K562 (cell line): ENCODE measurements around the gene SEC61A2. TPM values are rescaled to one million over a fixed set of nuclear protein-coding genes. Genes with fewer than 3 reads are reported as not detected.

Source experiments
- ATAC-seq: fragments of 200-7000 bp; cut with Tn5 transposase; 3 replicates; pipeline ENCODE4 v1.9.1; 2020; ENCODE audit warnings: moderate library complexity
- BruUV-seq: library from RNA; stranded (reverse); fragments of 400-500 nt; replicated peaks from 2 replicates; lab custom pipeline; 2021; lab: Mats Ljungman, UMichigan
- CTCF ChIA-PET: fragments of 300-600 bp; formaldehyde crosslinking; extraction: SDS; loops from one replicate; lab custom pipeline; 2021; ENCODE audit warnings: low intra/inter-chr PET ratio; lab: Yijun Ruan, JAX
- POLR2A ChIA-PET: fragments of 300-600, 350-650 bp; sonication (Branson Sonifier 250); formaldehyde crosslinking; extraction: SDS; loops from one replicate; lab custom pipeline; 2021; ENCODE audit warnings: antibody characterized with exemption, inconsistent platforms; lab: Yijun Ruan, JAX
- DNase-seq, 4 experiments: peaks; one replicate each; pipeline versions ENCODE4 v3.0.0 to v3.0.0-alpha.2; 2011 to 2018; ENCODE audit warnings: low spot score in 3 of 4, mixed read lengths in 3 of 4; ENCODE audit errors: extremely low read depth in 1 of 4
- FAIRE-seq: peaks from 2 replicates; lab custom pipeline; 2011; peaks lifted over from hg19 to GRCh38; lab: Jason Lieb, UNC
- H2AFZ ChIP-seq: 2 replicates; pipeline ENCODE4 v1.6.0; 2011; ENCODE audit warnings: low read depth, low read length, control low read depth, inconsistent platforms
- H3K27ac ChIP-seq: fragments of 200-600 bp; 3 replicates; pipeline ENCODE4 v1.8.0; 2011; ENCODE audit warnings: low read depth, mild to moderate bottlenecking, control low read depth, inconsistent platforms, low read length, moderate library complexity, mixed read lengths; ENCODE audit errors: extremely low read depth
- H3K27me3 ChIP-seq, 2 experiments: fragments of 300-600 bp in 1 of 2; 2 replicates in 1 of 2; 3 replicates in 1 of 2; pipeline versions ENCODE4 v1.6.0 to v1.8.0; 2011; ENCODE audit warnings: inconsistent platforms in 2 of 2, low read length in 2 of 2, mild to moderate bottlenecking in 1 of 2, mixed read lengths in 1 of 2, moderate library complexity in 1 of 2; ENCODE audit not compliant: control insufficient read depth in 2 of 2, insufficient read depth in 2 of 2
- H3K36me3 ChIP-seq: fragments of 300-600 bp; 3 replicates; pipeline ENCODE4 v1.8.0; 2011; ENCODE audit warnings: mild to moderate bottlenecking, low read length, inconsistent platforms; ENCODE audit not compliant: control insufficient read depth, insufficient read depth
- H3K4me1 ChIP-seq, 2 experiments: fragments of 200-600 bp in 1 of 2; replicated peaks in 1 of 2; 2 replicates in 1 of 2; 3 replicates in 1 of 2; pipeline versions ENCODE4 v1.5.1 to v1.8.0; 2011; ENCODE audit warnings: inconsistent platforms in 2 of 2, low read length in 2 of 2, mild to moderate bottlenecking in 1 of 2, mixed read lengths in 1 of 2, moderate library complexity in 1 of 2; ENCODE audit not compliant: control insufficient read depth in 2 of 2, insufficient read depth in 2 of 2
- H3K4me2 ChIP-seq: 2 replicates; pipeline ENCODE4 v1.6.1; 2011; ENCODE audit warnings: low read length, control low read depth, inconsistent platforms, mixed read lengths; ENCODE audit not compliant: insufficient read depth
- H3K4me3 ChIP-seq: fragments of 200-600 bp; sonication (generic), shearing (Covaris generic); 2 replicates; pipeline ENCODE4 v1.5.1; 2016; ENCODE audit warnings: control low read depth, inconsistent platforms
- H3K79me2 ChIP-seq: fragments of 200-600 bp; 3 replicates; pipeline ENCODE4 v1.8.0; 2011; ENCODE audit warnings: low read length, inconsistent platforms; ENCODE audit not compliant: control insufficient read depth, insufficient read depth
- H3K9ac ChIP-seq, 2 experiments: 2 replicates each; pipeline versions ENCODE4 v1.6.0 to v1.6.1; 2011; ENCODE audit warnings: low read depth in 2 of 2, low read length in 2 of 2, control low read depth in 1 of 2, inconsistent platforms in 1 of 2, mild to moderate bottlenecking in 1 of 2, mixed read lengths in 1 of 2; ENCODE audit not compliant: insufficient read depth in 1 of 2
- H3K9me1 ChIP-seq: one replicate; pipeline ENCODE4 v1.6.0; 2011; ENCODE audit warnings: inconsistent platforms, mild to moderate bottlenecking, low read length, moderate library complexity; ENCODE audit not compliant: control insufficient read depth, insufficient read depth
- H3K9me3 ChIP-seq: replicated peaks from 2 replicates; pipeline ENCODE4 v1.5.1; 2011; ENCODE audit warnings: low read depth, low read length, inconsistent platforms; ENCODE audit not compliant: control insufficient read depth, insufficient read depth
- H4K20me1 ChIP-seq: replicated peaks from 2 replicates; pipeline ENCODE4 v1.6.1; 2011; ENCODE audit warnings: low read length, inconsistent platforms, mixed read lengths; ENCODE audit not compliant: control insufficient read depth, insufficient read depth
- FOXK1 ChIP-seq: sonication (generic); formaldehyde crosslinking; IDR thresholded peaks from 2 replicates; pipeline ENCODE4 v1.8.0; 2022; ENCODE audit warnings: missing genetic modification reagents, mild to moderate bottlenecking, borderline replicate concordance
- HMBOX1 ChIP-seq: sonication (generic); IDR thresholded peaks from 2 replicates; pipeline ENCODE4 v1.6.1; 2016
- NCOR1 ChIP-seq: fragments of 450-650 bp; IDR thresholded peaks from 2 replicates; pipeline ENCODE4 v1.6.1; 2016; ENCODE audit warnings: mild to moderate bottlenecking, moderate library complexity
- PTBP1 ChIP-seq: fragments of 200-400 bp; formaldehyde crosslinking; IDR thresholded peaks from 2 replicates; pipeline ENCODE4 v1.6.1; 2017; ENCODE audit warnings: low read depth, low read length
- SMARCE1 ChIP-seq: fragments of 450-650 bp; IDR thresholded peaks from 2 replicates; pipeline ENCODE4 v1.7.1; 2016; ENCODE audit warnings: mild to moderate bottlenecking
- ZFX ChIP-seq: sonication (generic); formaldehyde crosslinking; IDR thresholded peaks from 2 replicates; pipeline ENCODE4 v1.8.0; 2022; ENCODE audit warnings: mild to moderate bottlenecking, missing genetic modification reagents, moderate library complexity
- WGBS: fragments of 100-300 bp; shearing (Covaris generic); methylation state at CpG from one replicate; pipeline ENCODE4 v1.1.6; 2016; ENCODE audit warnings: low coverage, mixed read lengths; ENCODE audit not compliant: insufficient coverage; ENCODE audit errors: missing lambda C conversion rate; 5-methylcytosine and 5-hydroxymethylcytosine counted together
- in situ Hi-C: fragments of 300-500 bp; cut with MboI; formaldehyde crosslinking; loops from 4 replicates; pipeline ENCODE4 v1.15.0; 2018; ENCODE audit warnings: inconsistent platforms, mixed read lengths
- intact Hi-C: fragments of 100-400 bp; cut with micrococcal nuclease; formaldehyde crosslinking; loops from 2 replicates; pipeline ENCODE4 v1.14.2; 2022
- polyA plus RNA-seq, 8 experiments: library from polyadenylated mRNA; depleted of rRNA in 4 of 8; stranded (reverse) in 5 of 8; unstranded in 3 of 8; fragments of >200 nt; fragmentation: Nextera tagmentation in 2 of 8; fragmentation: Illumina TruSeq in 1 of 8; extraction: Ambion mirVana in 2 of 8; extraction: Trizol in 1 of 8; gene quantifications; 2 replicates each; pipeline versions ENCODE4 v1.2.1 to v1.2.3, GENCODE V29; 2011 to 2014; ENCODE audit warnings: inconsistent platforms in 1 of 8, missing spikeins in 1 of 8
- total RNA-seq, 7 experiments: library from RNA; depleted of rRNA in 6 of 7; stranded (reverse); fragments of >200 nt in 6 of 7; fragmentation: Illumina TruSeq in 2 of 7; extraction: Trizol in 2 of 7; gene quantifications; 2 replicates each; pipeline versions ENCODE4 v1.2.1 to v1.2.3, GENCODE V29; 2011 to 2021; ENCODE audit warnings: low replicate concordance in 1 of 7
- TF ChIP-seq, protein P1 (sequence below): fragments of 450-650 bp; formaldehyde crosslinking; IDR thresholded peaks from 2 replicates; pipeline ENCODE4 v1.4.0; 2022; ENCODE audit warnings: missing genetic modification characterization
- TF ChIP-seq, protein P2 (sequence below): fragments of 250-450 bp; sonication (Bioruptor Pico); IDR thresholded peaks from 2 replicates; pipeline ENCODE4 v1.5.0; 2021
- TF ChIP-seq, protein P3 (sequence below): fragments of 250-450 bp; sonication (Bioruptor Pico); IDR thresholded peaks from 2 replicates; pipeline ENCODE4 v1.8.0; 2021; ENCODE audit warnings: moderate library complexity, mild to moderate bottlenecking, inconsistent platforms

Gene SEC61A2
- total and polyA plus RNA-seq, 9 of the 15 experiments (the other 6 are each of a cell fraction or from before 2014, with no cell fraction given): 1.2 to 9.7 (median 3.9) TPM

DNA sequence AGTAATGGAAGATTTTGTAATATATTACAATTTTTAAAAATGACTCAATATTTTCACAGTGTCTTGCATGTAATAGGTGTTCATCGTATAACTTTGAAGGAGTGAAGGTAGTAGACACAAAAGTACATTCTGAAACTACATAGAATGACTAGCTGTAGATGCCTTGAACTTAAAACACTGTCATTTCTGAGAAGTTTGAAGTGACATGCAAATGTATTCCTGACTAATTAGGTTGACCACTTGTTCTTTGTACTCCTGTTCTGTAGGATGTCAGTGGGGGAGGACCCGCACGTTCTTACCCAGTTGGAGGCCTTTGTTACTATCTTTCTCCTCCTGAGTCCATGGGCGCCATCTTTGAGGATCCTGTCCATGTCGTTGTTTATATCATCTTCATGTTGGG is 31.2 kb downstream of the SEC61A2 start:
- Histone ChIP-seq H3K27ac (no peak overlapping the region), H4K20me1 (no peaks in the 10 kb centered on the region), H3K4me3 (no peak overlapping the region), H3K4me2 (no peak overlapping the region), H3K9me1 (no peaks in the 10 kb centered on the region), H3K9me3 (no peaks in the 10 kb centered on the region), H2AFZ (no peak overlapping the region), H3K27me3 (no peaks in the 10 kb centered on the region), H3K36me3 (peaks cover 22% of the 10 kb centered on the region), H3K79me2 (no peaks in the 10 kb centered on the region), H3K4me1 (no peaks in the 10 kb centered on the region; a peak in 1 of 5 replicates), H3K9ac (no peak overlapping the region)
- ChIA-PET CTCF (no interaction called here), POLR2A (no interaction called here)
- no peak for FAIRE-seq
- BruUV-seq: no TSS peak
- DNase-seq: no peak
- TF ChIP-seq FOXK1 (CRISPR knock-in tag) (no peak), SMARCE1 (no peak), NCOR1 (no peak), PTBP1 (no peak), ZFX (no peak), HMBOX1 (no peak)
- TF ChIP-seq, protein P1, sequence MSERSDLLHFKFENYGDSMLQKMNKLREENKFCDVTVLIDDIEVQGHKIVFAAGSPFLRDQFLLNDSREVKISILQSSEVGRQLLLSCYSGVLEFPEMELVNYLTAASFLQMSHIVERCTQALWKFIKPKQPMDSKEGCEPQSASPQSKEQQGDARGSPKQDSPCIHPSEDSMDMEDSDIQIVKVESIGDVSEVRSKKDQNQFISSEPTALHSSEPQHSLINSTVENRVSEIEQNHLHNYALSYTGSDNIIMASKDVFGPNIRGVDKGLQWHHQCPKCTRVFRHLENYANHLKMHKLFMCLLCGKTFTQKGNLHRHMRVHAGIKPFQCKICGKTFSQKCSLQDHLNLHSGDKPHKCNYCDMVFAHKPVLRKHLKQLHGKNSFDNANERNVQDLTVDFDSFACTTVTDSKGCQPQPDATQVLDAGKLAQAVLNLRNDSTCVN (CRISPR knock-in tag): no peak
- TF ChIP-seq, protein P2, sequence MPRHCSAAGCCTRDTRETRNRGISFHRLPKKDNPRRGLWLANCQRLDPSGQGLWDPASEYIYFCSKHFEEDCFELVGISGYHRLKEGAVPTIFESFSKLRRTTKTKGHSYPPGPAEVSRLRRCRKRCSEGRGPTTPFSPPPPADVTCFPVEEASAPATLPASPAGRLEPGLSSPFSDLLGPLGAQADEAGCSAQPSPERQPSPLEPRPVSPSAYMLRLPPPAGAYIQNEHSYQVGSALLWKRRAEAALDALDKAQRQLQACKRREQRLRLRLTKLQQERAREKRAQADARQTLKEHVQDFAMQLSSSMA (CRISPR knock-in tag): no peak
- TF ChIP-seq, protein P3, sequence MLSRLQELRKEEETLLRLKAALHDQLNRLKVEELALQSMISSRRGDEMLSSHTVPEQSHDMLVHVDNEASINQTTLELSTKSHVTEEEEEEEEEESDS (CRISPR knock-in tag): no peak
- 70% methylated on average over 5 of the region's 5 CpGs for WGBS
- ATAC-seq: no peak
- intact Hi-C loops (no loop called here), in situ Hi-C loops (no loop called here)
